Measurements from ENCODE around the gene CPT1C. TPM values are rescaled to one million over a fixed set of nuclear protein-coding genes. Genes with fewer than 3 reads are reported as not detected.

The CPT1C gene
- total RNA-seq, 2 experiments from 2014 or later, result 0.47 to 0.59 TPM

- POLR2A ChIA-PET, result interaction anchor here (1.1 to 1.2 kb wide), 2 partner anchors 8 to 30 kb away, joined by 3 to 4 read pairs; partner anchors contain the start of gene SCAF1
- DNase-seq (peak; percentile 58 to 86 (median 71)), ATAC-seq (ENCODE audit: poor library complexity) (no peak)
- intact Hi-C loops (cut with DNase I, micrococcal nuclease), result loop anchor here in 1 of 2 experiments (2.0 to 10.0 kb wide), 3 partner anchors 30 to 198 kb away; partner anchors contain the start of genes FLT3LG and SCAF1
- Mint-ChIP-seq H3K27ac (peak overlapping the region; percentile 48), H3K27me3 (no peaks in the 10 kb centered on the region), H3K4me1 (ENCODE audit: low read depth) (peaks cover 25% of the 10 kb centered on the region), H3K9me3 (no peaks in the 10 kb centered on the region), H3K4me3 (peak overlapping the region; percentile 77), H3K36me3 (ENCODE audit: low read depth) (peaks cover 14% of the 10 kb centered on the region)
- CTCF ChIA-PET, result interaction anchor here (0.9 to 1.7 kb wide), 6 partner anchors 9 to 169 kb away, joined by 3 to 7 read pairs (median 4); partner anchors contain the start of genes AP2A1 and SCAF1
- Histone ChIP-seq H3K4me3 (ENCODE audit: low read length) (no peak overlapping the region), H3K27me3 (ENCODE audit: control insufficient read depth in 1 of 2, insufficient read depth in 2 of 2, low read length in 2 of 2) (no peaks in the 10 kb centered on the region), H3K36me3 (ENCODE audit: insufficient read depth, low read length) (no peaks in the 10 kb centered on the region), H3K27ac (ENCODE audit: low read depth in 1 of 2, low read length in 2 of 2) (no peak overlapping the region), H3K9me3 (ENCODE audit: control insufficient read depth in 1 of 2, insufficient read depth in 1 of 2, low read length in 2 of 2) (no peaks in the 10 kb centered on the region), H3K4me1 (ENCODE audit: insufficient read depth, low read length) (peaks cover 17% of the 10 kb centered on the region)
- TF ChIP-seq CTCF (IDR thresholded peaks at IDR 0.05), result peak; percentile 91
Measured at GRCh38 chr19:49672131-49672919, 18.6 kb upstream of the CPT1C start.

- H3K27me3 Mint-ChIP-seq, result no peaks in the 10 kb centered on the region
- DNase-seq (peak in 4 of 14 experiments; percentile 39 to 82 (median 70)), ATAC-seq (ENCODE audit: poor library complexity) (peak; percentile 9)
- intact Hi-C loops (cut with DNase I, micrococcal nuclease), result loop anchor here (1.0 to 10.0 kb wide), 6 partner anchors 35 to 284 kb away; partner anchors contain the start of genes FLT3LG (in 1 of the 2), PRR12 (in 1 of the 2) and RPS11 (in 1 of the 2)
- Histone ChIP-seq H3K4me3 (ENCODE audit: low read length) (peak overlapping the region; percentile 99), H3K36me3 (ENCODE audit: insufficient read depth, low read length) (peaks cover 13% of the 10 kb centered on the region), H3K27me3 (ENCODE audit: control insufficient read depth in 1 of 2, insufficient read depth in 2 of 2, low read length in 2 of 2) (no peaks in the 10 kb centered on the region), H3K27ac (ENCODE audit: low read depth in 1 of 2, low read length in 2 of 2) (peak overlapping the region; percentile 98), H3K9me3 (ENCODE audit: control insufficient read depth in 1 of 2, insufficient read depth in 1 of 2, low read length in 2 of 2) (no peaks in the 10 kb centered on the region), H3K4me1 (ENCODE audit: insufficient read depth, low read length) (peaks cover 53% of the 10 kb centered on the region)
- H3K4me1 Mint-ChIP-seq (ENCODE audit: low read depth), result peaks cover 47% of the 10 kb centered on the region
- H3K9me3 Mint-ChIP-seq, result no peaks in the 10 kb centered on the region
- peaks cover 33% of the 10 kb centered on the region for H3K36me3 Mint-ChIP-seq (ENCODE audit: low read depth)
- no peak for TF ChIP-seq CTCF (IDR thresholded peaks at IDR 0.05)
- POLR2A ChIA-PET, result interaction anchor here (0.7 to 6.6 kb wide), 36 partner anchors 8 to 224 kb away, joined by 3 to 92 read pairs (median 6); partner anchors contain the start of genes ADM5, AKT1S1, ALDH16A1 and AP2A1
- H3K4me3 Mint-ChIP-seq, result peak overlapping the region; percentile 97
- H3K27ac Mint-ChIP-seq, result peak overlapping the region; percentile 97
- CTCF ChIA-PET, result interaction anchor here (0.8 to 3.4 kb wide), 7 partner anchors 12 to 203 kb away, joined by 3 to 22 read pairs (median 4); partner anchors contain the start of gene RRAS
Measured at GRCh38 chr19:49676136-49676783, 14.7 kb upstream of the CPT1C start.

- H3K4me1 Mint-ChIP-seq (ENCODE audit: low read depth), result peaks cover 46% of the 10 kb centered on the region
- CTCF ChIA-PET, result interaction anchor here (0.8 to 3.4 kb wide), 6 partner anchors 13 to 174 kb away, joined by 3 to 22 read pairs (median 5); partner anchors contain the start of gene RRAS
Measured at GRCh38 chr19:49676784-49677230, 14.1 kb upstream of the CPT1C start.

More at GRCh38 chr19:49676784-49677230, 14.1 kb upstream of the CPT1C start:
- H3K27me3 ChIP-seq (ENCODE audit: control insufficient read depth in 1 of 2, insufficient read depth in 2 of 2, low read length in 2 of 2), result no peaks in the 10 kb centered on the region
- no peaks in the 10 kb centered on the region for H3K9me3 ChIP-seq (ENCODE audit: control insufficient read depth in 1 of 2, insufficient read depth in 1 of 2, low read length in 2 of 2)
- peak overlapping the region; percentile 98 for H3K27ac ChIP-seq (ENCODE audit: low read depth in 1 of 2, low read length in 2 of 2)
- peaks cover 19% of the 10 kb centered on the region for H3K36me3 ChIP-seq (ENCODE audit: insufficient read depth, low read length)
- peak; percentile 72 for ATAC-seq (ENCODE audit: poor library complexity)
- Mint-ChIP-seq H3K4me3 (peak overlapping the region; percentile 97), H3K9me3 (no peaks in the 10 kb centered on the region), H3K27ac (peak overlapping the region; percentile 97), H3K36me3 (ENCODE audit: low read depth) (peaks cover 36% of the 10 kb centered on the region), H3K27me3 (no peaks in the 10 kb centered on the region)
- peaks cover 56% of the 10 kb centered on the region for H3K4me1 ChIP-seq (ENCODE audit: insufficient read depth, low read length)
- H3K4me3 ChIP-seq (ENCODE audit: low read length), result peak overlapping the region; percentile 99
- intact Hi-C loops (cut with DNase I, micrococcal nuclease), result loop anchor here (1.0 to 10.0 kb wide), 6 partner anchors 36 to 285 kb away; partner anchors contain the start of genes FLT3LG (in 1 of the 2), PRR12 (in 1 of the 2) and RPS11 (in 1 of the 2)
- peak; percentile 95 to 100 (median 98) for DNase-seq
- no peak for TF ChIP-seq CTCF (IDR thresholded peaks at IDR 0.05)
- POLR2A ChIA-PET, result interaction anchor here (0.7 to 6.6 kb wide), 36 partner anchors 9 to 225 kb away, joined by 3 to 92 read pairs (median 6); partner anchors contain the start of genes ADM5, AKT1S1, ALDH16A1 and AP2A1

Data from CD4-positive, alpha-beta T cell (primary cell).